Psoas muscle (tissue), 8 donors: Measurements from ENCODE around the gene EFHD2. TPM values are rescaled to one million over a fixed set of nuclear protein-coding genes. Genes with fewer than 3 reads are reported as not detected.

Experiments used
- ATAC-seq, 4 donors: fragments of 200-7000 bp; cut with Tn5 transposase; one replicate each; pipeline ENCODE4 v1.9.1; 2020; ENCODE audit warnings: moderate library complexity in 3 of 4, mild to moderate bottlenecking in 2 of 4
- DNase-seq, 2 donors: peaks; one replicate each; pipeline ENCODE4 v3.0.0-alpha.2; 2020
- H3K27ac ChIP-seq: fragments of 200-600 bp; one replicate; pipeline ENCODE4 v1.8.0; 2022
- H3K27me3 ChIP-seq, 3 donors: fragments of 200-600 bp in 1 of 3; one replicate each; pipeline versions ENCODE4 v1.6.1 to v1.8.0; 2013 to 2022; ENCODE audit warnings: low read length in 2 of 3, mild to moderate bottlenecking in 2 of 3, moderate library complexity in 1 of 3; ENCODE audit not compliant: insufficient read depth in 3 of 3
- H3K36me3 ChIP-seq, 2 donors: fragments of 200-600 bp in 1 of 2; one replicate each; pipeline versions ENCODE4 v1.6.1 to v1.8.0; 2013 to 2022; ENCODE audit warnings: low read depth in 1 of 2, mild to moderate bottlenecking in 1 of 2, moderate library complexity in 1 of 2; ENCODE audit not compliant: insufficient read depth in 1 of 2
- H3K4me1 ChIP-seq: fragments of 200-600 bp; one replicate; pipeline ENCODE4 v1.8.0; 2022
- H3K4me3 ChIP-seq: fragments of 200-600 bp; one replicate; pipeline ENCODE4 v1.8.0; 2022; ENCODE audit warnings: mild to moderate bottlenecking
- H3K9me3 ChIP-seq: fragments of 200-600 bp; one replicate; pipeline ENCODE4 v1.8.0; 2022
- CTCF ChIP-seq: fragments of 200-600 bp; IDR thresholded peaks from one replicate; pipeline ENCODE4 v1.8.0; 2022; ENCODE audit warnings: antibody characterized with exemption
- WGBS, 3 donors: extraction: QIAGEN DNeasy Blood & Tissue Kit; methylation state at CpG; one replicate each; pipeline versions ENCODE4 v1.1.6 to v1.1.7; 2013; 5-methylcytosine and 5-hydroxymethylcytosine counted together
- intact Hi-C, 2 donors: fragments of 100-400 bp; cut with DNase I; formaldehyde crosslinking; loops; one replicate each; pipeline versions ENCODE4 v1.11.0 to v1.14.2; 2022
- polyA plus RNA-seq, 3 donors: library from polyadenylated mRNA; stranded (reverse); fragments of 200-250 nt; gene quantifications; one replicate each; pipeline ENCODE4 v1.2.3, GENCODE V29; 2013
- total RNA-seq, 4 donors: library from RNA; stranded (reverse); fragmentation: NEBNext Ultra II Directional in 2 of 4; extraction: Animal tissue kit (Norgen Biotek cat#: 25700) in 2 of 4; gene quantifications; one replicate each; pipeline versions ENCODE4 v1.2.1 to v1.2.4, GENCODE V29; 2021 to 2023
- donor health status: healthy with polysubstance abuse.
- donor health status: DM: no; HTN: no; CAD: no; lungs with moderate emphysema.
- donor health status: Bipolar disorder and iron deficiency.
- donor health status: healthy.
- donor health status: DM: yes; HTN: yes; CAD: no.
- donor health status: DM: no; HTN: no; CAD: no.
- donor health status: DM: no; HTN: no; CAD: no.
- donor health status: DM: yes; HTN: yes; CAD: no.

Gene EFHD2
- total and polyA plus RNA-seq, 7 donors = 2.3 to 6.9 (median 5.4) TPM

- H3K4me3 ChIP-seq = no peak overlapping the region
- H3K36me3 ChIP-seq = no peaks in the 10 kb centered on the region
- ATAC-seq (no peak), DNase-seq (no peak)
- 78 to 81% (median 80%) methylated on average over 18 of the region's 18 CpGs for WGBS, 3 donors
- no peaks in the 10 kb centered on the region for H3K4me1 ChIP-seq
- intact Hi-C loops = no loop called here
- no peak for TF ChIP-seq CTCF
- H3K27ac ChIP-seq = no peak overlapping the region
- no peaks in the 10 kb centered on the region for H3K9me3 ChIP-seq
- H3K27me3 ChIP-seq = peaks cover 0 to 3% (median 0%) of the 10 kb centered on the region in 3 donors
These were observed 9.3 kb downstream of the EFHD2 start for GRCh38 chr1:15418806-15419515.

- no peak for TF ChIP-seq CTCF
- WGBS, 3 donors = 73 to 79% (median 78%) methylated on average over 8 of the region's 8 CpGs
- Histone ChIP-seq H3K36me3 (no peaks in the 10 kb centered on the region), H3K4me1 (no peaks in the 10 kb centered on the region), H3K4me3 (no peak overlapping the region), H3K9me3 (no peaks in the 10 kb centered on the region), H3K27ac (no peak overlapping the region), H3K27me3 (peaks cover 0 to 1% (median 0%) of the 10 kb centered on the region in 3 donors)
- intact Hi-C loops = no loop called here
- DNase-seq (no peak), ATAC-seq (no peak)
These were observed 11.3 kb downstream of the EFHD2 start for GRCh38 chr1:15420853-15421465.

- no peak for ATAC-seq
- intact Hi-C loops = no loop called here
- no peak overlapping the region for H3K27ac ChIP-seq
- H3K36me3 ChIP-seq = no peaks in the 10 kb centered on the region
- H3K9me3 ChIP-seq = no peaks in the 10 kb centered on the region
- peaks cover 0 to 1% (median 0%) of the 10 kb centered on the region in 3 donors for H3K27me3 ChIP-seq
- 90 to 94% (median 92%) methylated on average over 8 of the region's 8 CpGs for WGBS, 3 donors
- DNase-seq = no peak
- no peak for TF ChIP-seq CTCF
- H3K4me3 ChIP-seq = no peak overlapping the region
- H3K4me1 ChIP-seq = no peaks in the 10 kb centered on the region
These were observed 13.2 kb downstream of the EFHD2 start for GRCh38 chr1:15422871-15423270.

- H3K4me3 ChIP-seq = no peak overlapping the region
- no peaks in the 10 kb centered on the region for H3K9me3 ChIP-seq
- DNase-seq (no peak), ATAC-seq (no peak)
- WGBS, 3 donors = 79 to 82% (median 81%) methylated on average over 11 of the region's 11 CpGs
- peaks cover 0 to 1% (median 0%) of the 10 kb centered on the region in 3 donors for H3K27me3 ChIP-seq
- no peaks in the 10 kb centered on the region for H3K4me1 ChIP-seq
- no peaks in the 10 kb centered on the region for H3K36me3 ChIP-seq
- TF ChIP-seq CTCF = no peak
- H3K27ac ChIP-seq = no peak overlapping the region
- intact Hi-C loops = no loop called here
These were observed 13.8 kb downstream of the EFHD2 start for GRCh38 chr1:15423355-15424077.
